ENCODE results near the gene PICALM.

PICALM gene

GRCh38 chr11:86047275-86047991 is 21.5 kb downstream of the PICALM start:
- peak; percentile 29 for DNase-seq

DNA sequence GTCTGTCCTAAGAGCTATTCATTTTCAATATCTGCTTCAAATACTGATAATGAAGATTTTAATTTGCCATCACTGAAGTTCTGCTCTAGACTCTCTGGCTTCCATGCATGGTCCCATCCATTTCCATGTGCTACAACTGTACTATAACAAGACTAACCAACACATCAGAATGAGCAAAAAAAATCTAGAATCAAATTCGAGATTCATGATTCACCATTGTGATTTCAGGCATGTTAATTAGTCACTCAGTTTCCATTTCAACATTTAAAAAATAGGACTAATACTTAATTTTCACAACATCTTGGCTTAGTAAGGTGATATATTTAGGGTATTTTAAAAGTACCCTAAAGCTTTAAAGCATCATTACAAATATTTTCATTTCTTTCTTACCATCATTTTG is 22.8 kb downstream of the PICALM start:
- DNase-seq: no peak

DNA sequence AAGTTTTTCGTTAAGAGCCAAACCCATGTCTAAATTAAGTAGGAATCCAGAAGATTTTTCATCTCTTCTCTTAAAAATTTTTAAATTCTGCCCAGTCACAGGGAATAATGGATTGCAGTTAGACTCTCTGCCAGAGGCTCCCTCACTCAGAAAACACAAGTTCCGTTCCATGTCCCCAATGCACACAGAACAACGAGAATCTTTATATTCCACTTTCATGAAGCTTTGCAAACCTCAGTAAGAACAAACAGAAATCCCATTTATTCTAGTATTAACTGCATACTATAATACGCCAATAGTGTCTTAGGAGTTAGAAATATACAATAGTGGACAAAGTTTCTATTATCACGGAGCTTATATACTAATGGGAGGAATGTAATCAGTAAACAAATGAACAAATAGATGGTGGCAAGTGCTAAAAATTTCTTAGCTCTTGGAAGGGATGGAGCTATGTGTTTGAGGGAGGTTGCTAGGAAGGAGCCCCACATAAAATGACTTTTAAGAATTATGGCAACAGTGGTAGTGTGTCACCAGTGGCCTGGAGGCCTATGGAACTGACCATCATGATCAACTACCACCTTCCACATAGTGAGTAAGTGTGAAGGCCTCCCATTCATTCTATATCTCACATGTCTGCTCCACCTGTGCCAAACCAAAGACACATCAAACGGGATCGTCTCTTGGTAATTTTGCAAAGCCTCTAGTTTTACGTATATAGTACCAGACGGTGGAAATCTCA is 24.9 kb downstream of the PICALM start:
- no peak for DNase-seq

GRCh38 chr11:86041975-86042378 is 26.9 kb downstream of the PICALM start:
- DNase-seq: peak; percentile 46

DNA sequence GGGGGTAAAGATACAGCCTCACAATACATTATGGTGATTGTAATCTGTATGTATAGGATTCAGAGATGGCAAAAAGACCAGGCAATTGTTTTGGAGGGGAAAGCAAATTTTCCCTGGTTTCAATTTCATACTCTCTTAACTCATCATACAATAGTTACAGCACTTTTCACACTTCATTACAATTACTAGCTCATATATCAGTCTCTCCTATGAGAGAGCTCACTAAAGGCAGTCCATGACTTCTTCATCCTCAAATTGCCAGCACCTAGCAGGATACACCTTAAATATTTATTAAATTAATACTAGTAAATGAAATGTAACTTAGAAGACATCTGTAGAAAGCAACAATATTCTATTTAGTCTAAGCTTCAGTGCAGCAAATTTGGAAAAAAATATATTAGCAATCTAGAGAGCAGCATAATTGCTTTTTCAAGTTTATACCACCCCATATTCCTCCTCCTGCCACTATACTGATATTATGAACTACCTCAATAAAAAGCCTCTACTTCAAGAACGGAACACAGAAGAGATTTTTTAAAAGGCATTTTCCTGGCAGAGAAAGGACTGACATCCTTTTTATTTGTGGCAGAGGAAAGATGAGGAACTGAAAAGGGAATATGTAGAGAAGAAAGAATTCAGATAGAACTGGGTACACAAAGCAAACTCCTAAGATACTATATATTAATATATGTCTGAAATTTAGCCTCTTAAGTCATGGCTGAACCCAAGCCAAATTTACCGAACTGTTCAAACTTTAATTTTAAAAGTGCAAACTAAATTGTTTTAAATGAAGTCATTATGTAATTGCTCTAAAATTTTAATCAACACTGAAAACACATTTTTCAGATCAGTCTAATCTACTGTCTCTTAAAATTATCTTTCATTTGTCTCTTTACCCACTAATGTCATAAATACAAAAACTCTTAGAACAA is 27.7 kb downstream of the PICALM start:
- DNase-seq: no peak

- DNase-seq: no peak
Observed at GRCh38 chr11:86039094-86039493, 29.8 kb downstream of the PICALM start.

GRCh38 chr11:86037743-86038142 is 31.1 kb downstream of the PICALM start:
- no peak for DNase-seq

DNA sequence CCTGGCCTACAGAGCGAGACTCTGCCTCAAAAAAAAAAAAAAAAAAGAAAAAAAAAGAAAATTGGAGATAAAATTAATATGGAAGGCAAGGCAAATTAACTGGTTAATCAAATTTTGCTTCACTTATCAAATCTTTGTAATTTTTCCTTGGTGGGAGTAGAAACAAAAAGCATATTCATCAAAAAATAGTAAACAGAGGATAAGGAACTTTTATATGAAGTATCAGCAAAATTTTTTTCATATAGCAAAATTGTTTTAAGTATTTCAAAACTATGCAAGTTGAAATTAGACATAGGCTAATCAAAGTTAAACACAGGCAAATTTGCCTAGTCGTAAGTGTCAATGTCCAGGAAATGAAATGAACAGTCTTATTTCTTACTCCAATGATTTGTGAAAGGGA is 33.0 kb downstream of the PICALM start:
- DNase-seq: no peak

GRCh38 chr11:86035164-86035563 is 33.7 kb downstream of the PICALM start:
- no peak for DNase-seq

DNA sequence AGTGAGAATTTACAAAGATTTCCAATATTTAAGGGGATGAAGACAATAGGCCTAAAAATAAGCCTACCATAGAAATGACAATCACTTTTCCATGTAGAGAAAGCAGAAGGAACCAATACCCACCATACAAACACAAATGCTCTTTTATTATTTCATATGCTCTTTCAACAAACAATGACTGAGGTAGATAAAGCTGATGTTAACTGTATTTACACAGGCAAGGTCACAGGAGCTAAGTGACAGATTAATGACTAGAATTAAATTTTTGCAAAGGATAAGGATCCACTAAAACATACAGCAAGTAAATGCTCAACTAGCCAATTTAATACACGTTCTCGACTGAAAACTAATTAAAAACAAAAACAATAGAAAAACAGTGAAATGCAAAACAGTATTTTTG is 34.2 kb downstream of the PICALM start:
- DNase-seq: no peak

- DNase-seq: no peak
Observed at GRCh38 chr11:86021377-86021776, 47.5 kb downstream of the PICALM start.

DNA sequence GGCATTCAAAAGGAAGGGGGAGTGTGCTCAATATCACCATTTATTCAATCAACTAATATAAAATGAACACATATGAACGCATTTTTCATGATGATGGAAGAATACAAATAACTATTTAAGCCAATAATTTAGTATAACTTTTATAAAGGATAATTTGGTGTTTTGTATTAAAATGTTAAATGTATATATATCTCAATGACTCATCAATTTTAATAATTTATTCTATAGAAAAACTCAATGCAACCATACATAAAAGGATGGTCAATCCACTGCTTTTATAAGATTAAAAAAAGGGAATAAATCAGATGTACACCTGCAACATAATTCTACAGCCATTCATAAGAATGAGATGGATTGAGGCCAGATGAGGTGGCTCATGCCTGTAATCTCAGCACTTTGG is 50.6 kb downstream of the PICALM start:
- DNase-seq: no peak

DNA sequence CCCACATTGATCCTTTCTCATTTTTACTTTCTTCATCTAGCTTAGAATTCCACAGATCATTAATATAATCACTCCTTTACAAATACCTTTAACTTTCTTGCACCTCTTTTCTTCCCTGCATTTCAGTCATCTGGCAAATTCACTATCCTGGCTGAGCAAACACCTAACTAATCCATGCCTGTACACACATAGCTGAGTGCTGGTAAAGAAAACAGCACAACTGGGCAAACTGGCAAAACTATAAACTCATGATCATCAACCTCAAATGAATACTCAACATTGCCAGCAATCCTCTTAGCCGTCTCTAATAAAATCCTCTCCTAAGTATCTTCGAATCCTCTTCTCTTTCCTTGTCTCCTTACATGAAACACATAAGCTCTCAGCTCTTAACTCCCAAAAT is 52.4 kb downstream of the PICALM start:
- no peak for DNase-seq

DNA sequence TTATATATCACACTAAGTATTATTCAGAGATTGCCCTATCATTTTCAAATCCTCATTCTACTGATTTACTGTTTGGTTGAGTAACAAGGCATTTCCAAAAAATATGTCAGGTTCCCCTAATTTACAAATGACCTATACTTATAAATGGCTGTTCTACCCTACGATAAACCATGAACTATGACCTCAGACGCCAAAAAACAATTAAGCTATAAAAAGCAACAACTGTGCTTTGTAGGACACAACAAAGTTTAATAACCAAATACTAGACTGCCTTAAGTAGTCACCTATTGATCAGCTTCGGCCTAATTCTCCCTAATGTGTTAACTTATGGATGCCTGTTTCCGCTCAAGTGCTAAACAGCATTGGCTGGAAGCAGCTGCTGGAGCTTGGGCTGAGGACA is 53.2 kb downstream of the PICALM start:
- no peak for DNase-seq

DNA sequence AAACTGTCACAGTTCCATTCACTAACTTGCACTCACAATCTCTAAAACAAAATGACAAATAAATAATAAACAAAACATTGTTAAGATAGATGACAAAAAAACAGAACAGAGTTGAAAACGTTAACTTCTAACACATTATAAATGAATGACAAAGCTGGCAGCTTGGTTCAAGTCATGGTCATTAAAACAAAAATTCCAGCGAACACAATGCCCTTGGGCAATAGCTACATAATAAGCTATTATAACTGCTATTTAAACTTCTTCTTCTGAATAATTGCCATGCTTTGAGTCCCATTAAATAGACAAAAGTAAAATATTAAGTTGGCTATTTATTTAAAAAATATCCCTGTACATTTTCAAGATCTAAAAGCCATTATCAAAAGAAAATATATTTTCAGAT is 54.7 kb downstream of the PICALM start:
- no peak for DNase-seq

DNA sequence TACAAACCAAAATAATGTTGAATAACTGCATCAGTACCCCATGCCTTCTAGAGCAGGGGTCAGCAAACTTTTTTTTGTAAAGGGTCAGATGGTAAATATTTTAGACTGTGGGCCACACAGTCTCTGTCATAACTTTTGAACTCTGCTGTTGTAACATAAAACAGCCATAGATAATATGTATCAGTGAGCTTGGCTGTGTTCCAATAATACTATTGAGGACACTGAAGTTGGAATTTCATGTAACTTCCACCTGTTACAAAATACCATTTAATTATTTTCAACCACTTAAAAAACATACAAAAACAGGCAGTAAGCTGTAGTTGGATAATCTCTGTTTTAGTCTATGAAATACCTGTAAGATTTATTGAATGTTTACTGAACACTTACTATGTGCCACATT is 55.2 kb downstream of the PICALM start:
- no peak for DNase-seq

DNA sequence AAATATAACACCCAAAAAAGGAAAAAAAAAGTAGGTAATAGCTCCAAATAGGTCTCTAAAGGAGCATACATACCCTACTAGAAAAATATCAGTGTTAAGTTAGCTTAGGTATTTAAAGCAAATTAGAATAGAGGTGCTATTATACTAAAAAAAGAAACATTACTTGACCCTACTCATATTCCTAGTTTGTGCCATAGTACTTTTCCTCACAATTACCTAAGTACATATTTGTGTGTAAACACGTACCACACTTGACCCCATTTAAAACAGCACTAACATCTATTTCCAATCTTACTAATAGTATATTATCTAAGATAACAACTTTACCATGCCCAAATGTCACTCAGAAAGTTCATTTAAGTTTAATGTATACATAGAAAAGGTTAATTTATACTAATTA is 57.7 kb downstream of the PICALM start:
- DNase-seq: no peak

- DNase-seq: no peak
Observed at GRCh38 chr11:86003654-86004053, 65.2 kb downstream of the PICALM start.

- DNase-seq: no peak
Observed at GRCh38 chr11:86002431-86002830, 66.5 kb downstream of the PICALM start.

DNA sequence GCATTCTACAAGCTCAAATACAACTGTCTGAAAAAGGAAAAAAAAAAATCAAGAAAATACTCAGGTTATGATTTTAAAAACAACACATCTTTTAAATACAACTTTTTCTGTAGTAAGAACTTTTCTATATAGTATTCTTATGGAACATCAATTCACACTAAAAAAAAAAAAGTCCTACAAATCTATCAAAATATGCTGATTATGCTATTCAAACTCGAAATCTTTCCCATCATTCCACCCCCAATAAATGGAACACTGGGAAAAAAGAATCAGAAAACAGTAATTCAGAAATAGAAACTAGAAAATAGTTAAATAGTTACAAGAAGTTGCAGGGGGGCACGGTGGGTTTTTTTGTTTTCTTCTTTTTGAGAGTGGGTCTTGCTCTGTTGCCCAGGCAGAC is 77.4 kb downstream of the PICALM start:
- no peak for DNase-seq

GRCh38 chr11:85989746-85990145 is 79.1 kb downstream of the PICALM start:
- no peak for DNase-seq

- no peak for DNase-seq
Observed at GRCh38 chr11:85988780-85989179, 80.1 kb downstream of the PICALM start.

DNA sequence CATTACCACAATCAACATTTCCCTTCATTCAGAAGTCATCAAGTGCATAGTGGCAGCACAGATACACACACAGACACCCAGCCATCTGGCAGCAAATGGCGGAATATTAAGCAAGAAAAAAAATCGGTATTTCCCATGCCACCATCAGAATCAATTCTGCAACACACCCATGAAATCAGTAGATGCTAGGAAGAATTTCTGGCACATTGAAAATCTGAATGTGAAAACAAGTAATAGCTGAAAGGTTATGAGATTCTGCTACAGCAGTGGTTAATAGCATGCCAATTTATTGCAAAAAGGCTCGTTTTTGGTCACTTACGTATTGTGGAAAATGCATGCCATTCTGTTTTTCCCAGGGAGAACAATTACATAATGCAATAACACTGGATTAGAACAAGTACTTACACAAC is 91.1 kb downstream of the PICALM start:
- DNase-seq: no peak

DNA sequence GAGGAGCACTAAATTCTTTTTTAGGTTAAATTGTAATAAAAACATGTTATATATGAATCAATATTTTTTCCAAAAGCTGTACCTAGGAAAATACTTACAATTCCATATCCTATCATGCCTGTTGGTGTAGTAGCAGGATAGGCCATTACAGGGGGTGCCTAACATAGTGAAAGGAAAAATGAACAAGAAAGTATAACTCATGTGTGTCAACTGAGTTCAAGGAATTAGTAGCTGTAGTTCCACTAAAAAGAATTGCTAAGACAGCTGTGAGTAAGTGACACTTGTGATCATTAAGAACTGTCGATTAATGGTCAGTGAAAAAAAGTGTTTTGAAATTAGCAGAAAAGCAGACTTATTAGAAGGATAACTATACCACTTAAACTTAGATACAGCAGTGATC is 92.4 kb downstream of the PICALM start:
- no peak for DNase-seq

Measured in CD4-positive, alpha-beta T cell treated with Interleukin-17A for 4 hours (primary cell).